ENCODE data around the gene RBPMS2.
A peak's percentile ranks its signal among the peaks of the same experiment; 100 is the strongest.

Gene RBPMS2

GRCh38 chr15:64713592-64713991, 61.8 kb downstream of the RBPMS2 start:
- Histone ChIP-seq H3K9ac (ENCODE audit: low read length in 5 of 5) (no peak overlapping the region), H3K4me1 (ENCODE audit: control insufficient read depth in 5 of 5, insufficient read depth in 5 of 5, low read length in 5 of 5) (peaks cover 0 to 19% (median 12%) of the 10 kb centered on the region in 5 donors), H3K27ac (ENCODE audit: low read depth, low read length) (no peak overlapping the region), H3K9me3 (ENCODE audit: control insufficient read depth in 5 of 5, low read length in 5 of 5) (no peaks in the 10 kb centered on the region), H3K36me3 (ENCODE audit: control insufficient read depth in 5 of 5, insufficient read depth in 5 of 5, low read length in 5 of 5) (peaks cover 0 to 7% (median 2%) of the 10 kb centered on the region in 5 donors), H3K4me3 (ENCODE audit: low read depth in 1 of 5, low read length in 5 of 5) (no peak overlapping the region), H3K27me3 (ENCODE audit: control insufficient read depth in 5 of 5, insufficient read depth in 4 of 5, low read length in 5 of 5) (peaks cover 0 to 3% (median 0%) of the 10 kb centered on the region in 5 donors)

- Histone ChIP-seq H3K36me3 (ENCODE audit: control insufficient read depth in 5 of 5, insufficient read depth in 5 of 5, low read length in 5 of 5) (peaks cover 0 to 7% (median 2%) of the 10 kb centered on the region in 5 donors), H3K27me3 (ENCODE audit: control insufficient read depth in 5 of 5, insufficient read depth in 4 of 5, low read length in 5 of 5) (no peaks in the 10 kb centered on the region), H3K9ac (ENCODE audit: low read length in 5 of 5) (no peak overlapping the region), H3K4me3 (ENCODE audit: low read depth in 1 of 5, low read length in 5 of 5) (no peak overlapping the region), H3K27ac (ENCODE audit: low read depth, low read length) (no peak overlapping the region), H3K9me3 (ENCODE audit: control insufficient read depth in 5 of 5, low read length in 5 of 5) (no peaks in the 10 kb centered on the region), H3K4me1 (ENCODE audit: control insufficient read depth in 5 of 5, insufficient read depth in 5 of 5, low read length in 5 of 5) (peaks cover 0 to 7% (median 2%) of the 10 kb centered on the region in 5 donors)
Observed at GRCh38 chr15:64712353-64712752, 63.0 kb downstream of the RBPMS2 start.

GRCh38 chr15:64710676-64711428, 64.5 kb downstream of the RBPMS2 start:
- Histone ChIP-seq H3K36me3 (ENCODE audit: control insufficient read depth in 5 of 5, insufficient read depth in 5 of 5, low read length in 5 of 5) (peaks cover 0 to 4% (median 0%) of the 10 kb centered on the region in 5 donors), H3K27me3 (ENCODE audit: control insufficient read depth in 5 of 5, insufficient read depth in 4 of 5, low read length in 5 of 5) (no peaks in the 10 kb centered on the region), H3K9ac (ENCODE audit: low read length in 5 of 5) (no peak overlapping the region), H3K4me3 (ENCODE audit: low read depth in 1 of 5, low read length in 5 of 5) (no peak overlapping the region), H3K27ac (ENCODE audit: low read depth, low read length) (no peak overlapping the region), H3K4me1 (ENCODE audit: control insufficient read depth in 5 of 5, insufficient read depth in 5 of 5, low read length in 5 of 5) (no peaks in the 10 kb centered on the region), H3K9me3 (ENCODE audit: control insufficient read depth in 5 of 5, low read length in 5 of 5) (no peaks in the 10 kb centered on the region)

DNA sequence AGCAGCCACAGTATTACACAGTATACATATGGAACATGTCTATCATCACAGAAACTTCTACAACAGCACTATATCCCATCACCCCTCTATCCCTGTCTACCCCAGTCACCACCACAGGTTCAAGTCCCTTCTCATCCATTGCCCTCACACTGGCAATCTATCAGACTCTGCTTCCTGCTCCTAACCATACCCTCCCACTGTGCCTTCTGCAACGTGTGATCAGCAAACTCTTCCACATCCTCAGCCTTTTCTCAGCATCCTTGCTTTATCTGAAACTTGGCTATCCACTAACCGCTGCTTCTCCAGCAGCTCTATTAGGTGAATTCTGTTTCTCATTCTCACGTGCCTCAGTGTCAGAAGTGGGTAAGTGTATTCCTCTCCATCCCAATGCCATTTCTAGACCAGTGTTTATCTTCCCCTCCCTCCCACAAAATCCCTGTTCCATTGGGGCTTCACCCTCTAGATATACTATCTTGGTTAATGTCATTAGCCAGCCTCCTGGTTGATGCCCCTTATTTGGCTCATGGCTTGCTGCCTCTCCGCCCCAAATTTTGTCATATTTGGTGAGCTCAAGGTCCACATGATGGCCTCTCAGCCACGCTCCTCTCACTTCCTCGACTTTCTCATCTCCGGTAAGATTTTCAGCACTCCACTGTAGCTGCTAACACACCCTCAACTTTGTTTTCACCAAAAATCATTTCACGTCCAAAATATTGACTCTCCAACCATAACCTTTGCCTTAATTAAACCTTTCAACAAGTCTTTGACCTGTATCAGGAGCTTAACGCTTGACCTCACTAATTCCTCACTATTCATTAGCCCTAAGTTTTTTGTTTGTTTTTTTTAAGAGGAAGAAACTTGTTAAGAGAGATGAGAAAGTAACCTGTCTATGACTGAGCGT, 69.1 kb downstream of the RBPMS2 start:
- no peak overlapping the region for H3K27ac ChIP-seq (ENCODE audit: low read depth, low read length)
- H3K9me3 ChIP-seq (ENCODE audit: control insufficient read depth in 5 of 5, low read length in 5 of 5), result no peaks in the 10 kb centered on the region
- peaks cover 3 to 22% (median 21%) of the 10 kb centered on the region in 5 donors for H3K4me1 ChIP-seq (ENCODE audit: control insufficient read depth in 5 of 5, insufficient read depth in 5 of 5, low read length in 5 of 5)
- H3K9ac ChIP-seq (ENCODE audit: low read length in 5 of 5), result peak overlapping the region in 1 of 5 donors; percentile 30
- no peaks in the 10 kb centered on the region for H3K27me3 ChIP-seq (ENCODE audit: control insufficient read depth in 5 of 5, insufficient read depth in 4 of 5, low read length in 5 of 5)
- peaks cover 0 to 4% (median 0%) of the 10 kb centered on the region in 5 donors for H3K36me3 ChIP-seq (ENCODE audit: control insufficient read depth in 5 of 5, insufficient read depth in 5 of 5, low read length in 5 of 5)
- no peak overlapping the region for H3K4me3 ChIP-seq (ENCODE audit: low read depth in 1 of 5, low read length in 5 of 5)

DNA sequence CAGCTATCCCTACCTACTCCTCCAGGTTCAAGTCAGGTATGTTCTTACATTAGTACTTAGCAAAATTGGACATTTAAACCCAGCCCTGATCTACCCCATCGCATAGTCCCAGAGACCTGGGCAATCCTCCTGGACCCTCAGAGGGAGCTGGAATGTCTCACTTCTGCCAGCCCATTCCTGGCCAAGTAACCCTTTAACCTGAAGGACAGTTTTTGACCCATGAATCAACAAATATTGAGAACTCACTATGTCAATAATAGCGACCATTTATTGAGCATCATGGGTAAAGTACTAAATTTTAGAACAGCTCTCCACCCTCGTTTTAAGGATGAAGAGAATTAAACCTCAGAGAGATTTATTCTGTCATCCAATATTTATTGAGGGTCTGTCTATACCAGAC, 70.4 kb downstream of the RBPMS2 start:
- Histone ChIP-seq H3K27ac (ENCODE audit: low read depth, low read length) (no peak overlapping the region), H3K9ac (ENCODE audit: low read length in 5 of 5) (no peak overlapping the region), H3K9me3 (ENCODE audit: control insufficient read depth in 5 of 5, low read length in 5 of 5) (no peaks in the 10 kb centered on the region), H3K4me1 (ENCODE audit: control insufficient read depth in 5 of 5, insufficient read depth in 5 of 5, low read length in 5 of 5) (peaks cover 8 to 35% (median 34%) of the 10 kb centered on the region in 5 donors), H3K27me3 (ENCODE audit: control insufficient read depth in 5 of 5, insufficient read depth in 4 of 5, low read length in 5 of 5) (no peaks in the 10 kb centered on the region), H3K4me3 (ENCODE audit: low read depth in 1 of 5, low read length in 5 of 5) (no peak overlapping the region), H3K36me3 (ENCODE audit: control insufficient read depth in 5 of 5, insufficient read depth in 5 of 5, low read length in 5 of 5) (peaks cover 0 to 4% (median 0%) of the 10 kb centered on the region in 5 donors)

GRCh38 chr15:64703632-64703959, 71.8 kb downstream of the RBPMS2 start:
- Histone ChIP-seq H3K9ac (ENCODE audit: low read length in 5 of 5) (peak overlapping the region; percentile 8 to 87 (median 79)), H3K36me3 (ENCODE audit: control insufficient read depth in 5 of 5, insufficient read depth in 5 of 5, low read length in 5 of 5) (peaks cover 0 to 3% (median 0%) of the 10 kb centered on the region in 5 donors), H3K9me3 (ENCODE audit: control insufficient read depth in 5 of 5, low read length in 5 of 5) (no peaks in the 10 kb centered on the region), H3K4me1 (ENCODE audit: control insufficient read depth in 5 of 5, insufficient read depth in 5 of 5, low read length in 5 of 5) (peaks cover 13 to 49% (median 48%) of the 10 kb centered on the region in 5 donors), H3K27ac (ENCODE audit: low read depth, low read length) (peak overlapping the region; percentile 83), H3K27me3 (ENCODE audit: control insufficient read depth in 5 of 5, insufficient read depth in 4 of 5, low read length in 5 of 5) (no peaks in the 10 kb centered on the region), H3K4me3 (ENCODE audit: low read depth in 1 of 5, low read length in 5 of 5) (peak overlapping the region; percentile 76 to 95 (median 86))

- Histone ChIP-seq H3K9ac (ENCODE audit: low read length in 5 of 5) (peak overlapping the region; percentile 8 to 94 (median 90)), H3K4me1 (ENCODE audit: control insufficient read depth in 5 of 5, insufficient read depth in 5 of 5, low read length in 5 of 5) (peaks cover 14 to 55% (median 54%) of the 10 kb centered on the region in 5 donors), H3K4me3 (ENCODE audit: low read depth in 1 of 5, low read length in 5 of 5) (peak overlapping the region; percentile 83 to 95 (median 86)), H3K36me3 (ENCODE audit: control insufficient read depth in 5 of 5, insufficient read depth in 5 of 5, low read length in 5 of 5) (no peaks in the 10 kb centered on the region), H3K9me3 (ENCODE audit: control insufficient read depth in 5 of 5, low read length in 5 of 5) (no peaks in the 10 kb centered on the region), H3K27ac (ENCODE audit: low read depth, low read length) (peak overlapping the region; percentile 83), H3K27me3 (ENCODE audit: control insufficient read depth in 5 of 5, insufficient read depth in 4 of 5, low read length in 5 of 5) (no peaks in the 10 kb centered on the region)
Observed at GRCh38 chr15:64702816-64703631, 72.4 kb downstream of the RBPMS2 start.

DNA sequence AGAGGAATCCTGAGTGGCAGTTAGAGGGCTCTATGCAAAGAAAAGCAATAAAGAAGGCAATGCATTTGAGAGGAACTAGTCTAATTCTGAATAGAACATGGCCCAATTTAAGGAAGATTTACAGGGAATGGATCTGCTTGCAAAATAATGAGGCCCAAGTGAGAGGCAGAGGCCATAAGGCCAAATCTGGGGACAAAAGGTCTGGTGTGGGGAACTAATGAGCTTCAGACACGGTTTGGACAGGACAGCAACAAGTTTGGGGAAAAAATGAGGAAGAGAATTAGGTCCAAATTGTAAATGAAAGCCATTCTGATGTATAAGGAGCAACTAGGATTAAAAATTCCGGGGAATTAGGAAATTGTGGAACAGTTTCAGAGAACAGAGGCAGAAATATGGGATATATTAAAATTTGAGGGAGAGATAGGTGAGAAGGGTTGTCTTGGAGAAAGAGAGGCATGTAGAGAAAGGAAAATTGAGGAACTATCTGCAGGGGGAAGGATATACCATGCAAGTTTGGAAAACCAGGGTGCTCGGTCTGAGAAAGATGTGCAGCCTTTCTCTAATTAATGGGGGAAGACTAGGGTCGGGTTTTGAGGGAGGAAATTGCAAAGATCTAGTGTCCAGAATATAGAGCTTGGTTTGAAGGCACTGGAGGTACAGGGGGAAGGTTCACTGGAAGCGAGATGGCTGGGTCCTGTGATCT, 73.8 kb downstream of the RBPMS2 start:
- Histone ChIP-seq H3K4me3 (ENCODE audit: low read depth in 1 of 5, low read length in 5 of 5) (peak overlapping the region; percentile 79 to 92 (median 84)), H3K9ac (ENCODE audit: low read length in 5 of 5) (peak overlapping the region in 4 of 5 donors; percentile 89 to 94 (median 90)), H3K36me3 (ENCODE audit: control insufficient read depth in 5 of 5, insufficient read depth in 5 of 5, low read length in 5 of 5) (no peaks in the 10 kb centered on the region), H3K9me3 (ENCODE audit: control insufficient read depth in 5 of 5, low read length in 5 of 5) (no peaks in the 10 kb centered on the region), H3K4me1 (ENCODE audit: control insufficient read depth in 5 of 5, insufficient read depth in 5 of 5, low read length in 5 of 5) (peaks cover 14 to 63% (median 61%) of the 10 kb centered on the region in 5 donors), H3K27ac (ENCODE audit: low read depth, low read length) (peak overlapping the region; percentile 83), H3K27me3 (ENCODE audit: control insufficient read depth in 5 of 5, insufficient read depth in 4 of 5, low read length in 5 of 5) (no peaks in the 10 kb centered on the region)

DNA sequence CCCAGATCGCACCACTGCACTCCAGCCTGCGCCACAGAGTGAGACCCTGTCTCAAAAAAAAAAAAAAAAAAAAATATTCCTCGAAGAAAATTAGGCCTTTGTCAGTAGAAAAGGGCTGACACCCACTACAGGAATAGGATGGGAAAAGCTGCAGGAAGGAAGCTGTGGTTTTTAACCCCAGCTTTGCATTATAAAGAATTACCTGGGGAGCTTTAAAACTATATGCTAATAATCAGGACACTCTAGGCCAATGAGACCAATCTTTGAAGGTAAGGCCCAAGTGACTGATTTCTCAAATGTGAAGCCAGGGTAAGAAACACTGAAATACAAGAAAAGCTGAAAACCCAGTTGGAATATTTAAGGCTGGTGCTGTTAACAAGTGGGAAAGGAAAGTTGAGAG, 74.3 kb downstream of the RBPMS2 start:
- Histone ChIP-seq H3K36me3 (ENCODE audit: control insufficient read depth in 5 of 5, insufficient read depth in 5 of 5, low read length in 5 of 5) (no peaks in the 10 kb centered on the region), H3K4me1 (ENCODE audit: control insufficient read depth in 5 of 5, insufficient read depth in 5 of 5, low read length in 5 of 5) (peaks cover 14 to 68% (median 63%) of the 10 kb centered on the region in 5 donors), H3K9ac (ENCODE audit: low read length in 5 of 5) (peak overlapping the region in 3 of 5 donors; percentile 54 to 90 (median 89)), H3K27me3 (ENCODE audit: control insufficient read depth in 5 of 5, insufficient read depth in 4 of 5, low read length in 5 of 5) (no peaks in the 10 kb centered on the region), H3K27ac (ENCODE audit: low read depth, low read length) (peak overlapping the region; percentile 77), H3K9me3 (ENCODE audit: control insufficient read depth in 5 of 5, low read length in 5 of 5) (no peaks in the 10 kb centered on the region), H3K4me3 (ENCODE audit: low read depth in 1 of 5, low read length in 5 of 5) (peak overlapping the region in 2 of 5 donors; percentile 79 to 86)

Data from subcutaneous abdominal adipose tissue (tissue), 5 donors.